C4-2B (cell line): ENCODE data around the gene CBY1.

ENCODE experiments used
- H3K27ac ChIP-seq: fragments of 450-650 bp; 2 replicates; pipeline ENCODE4 v1.5.1; 2017
- ZFX ChIP-seq: fragments of 450-650 bp; IDR thresholded peaks from 2 replicates; pipeline ENCODE4 v1.6.1; 2017
- TF ChIP-seq, protein P1 (sequence below): fragments of 450-650 bp; conservative IDR thresholded peaks from 2 replicates; pipeline ENCODE4 v1.5.1; 2017; ENCODE audit warnings: mild to moderate bottlenecking

CBY1 gene

DNA sequence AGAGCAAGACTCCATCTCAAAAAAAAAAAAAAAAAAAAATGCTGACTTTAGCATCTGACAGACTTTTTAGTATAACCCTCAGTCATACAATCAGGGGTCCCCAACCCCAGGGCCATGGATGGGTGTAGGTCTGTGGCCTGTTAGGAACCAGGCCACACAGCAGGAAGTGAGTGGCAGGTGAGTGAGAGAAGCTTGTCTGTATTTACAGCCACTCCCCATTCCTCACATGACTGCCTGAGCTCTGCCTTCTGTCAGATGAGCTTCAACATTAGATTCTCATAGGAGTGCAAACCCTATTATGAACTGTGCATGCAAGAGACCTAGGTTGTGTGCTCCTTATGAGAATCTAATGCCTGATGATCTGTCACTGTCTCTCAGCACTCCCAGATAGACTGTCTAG is 3.6 kb upstream of the CBY1 start:
- no peak overlapping the region for H3K27ac ChIP-seq
- TF ChIP-seq, protein P1, sequence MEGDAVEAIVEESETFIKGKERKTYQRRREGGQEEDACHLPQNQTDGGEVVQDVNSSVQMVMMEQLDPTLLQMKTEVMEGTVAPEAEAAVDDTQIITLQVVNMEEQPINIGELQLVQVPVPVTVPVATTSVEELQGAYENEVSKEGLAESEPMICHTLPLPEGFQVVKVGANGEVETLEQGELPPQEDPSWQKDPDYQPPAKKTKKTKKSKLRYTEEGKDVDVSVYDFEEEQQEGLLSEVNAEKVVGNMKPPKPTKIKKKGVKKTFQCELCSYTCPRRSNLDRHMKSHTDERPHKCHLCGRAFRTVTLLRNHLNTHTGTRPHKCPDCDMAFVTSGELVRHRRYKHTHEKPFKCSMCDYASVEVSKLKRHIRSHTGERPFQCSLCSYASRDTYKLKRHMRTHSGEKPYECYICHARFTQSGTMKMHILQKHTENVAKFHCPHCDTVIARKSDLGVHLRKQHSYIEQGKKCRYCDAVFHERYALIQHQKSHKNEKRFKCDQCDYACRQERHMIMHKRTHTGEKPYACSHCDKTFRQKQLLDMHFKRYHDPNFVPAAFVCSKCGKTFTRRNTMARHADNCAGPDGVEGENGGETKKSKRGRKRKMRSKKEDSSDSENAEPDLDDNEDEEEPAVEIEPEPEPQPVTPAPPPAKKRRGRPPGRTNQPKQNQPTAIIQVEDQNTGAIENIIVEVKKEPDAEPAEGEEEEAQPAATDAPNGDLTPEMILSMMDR: no peak
- TF ChIP-seq ZFX: no peak

- H3K27ac ChIP-seq: no peak overlapping the region
- TF ChIP-seq, protein P1: no peak
- TF ChIP-seq ZFX: no peak
Measured at GRCh38 chr22:38653741-38654140, 2.7 kb upstream of the CBY1 start.

DNA sequence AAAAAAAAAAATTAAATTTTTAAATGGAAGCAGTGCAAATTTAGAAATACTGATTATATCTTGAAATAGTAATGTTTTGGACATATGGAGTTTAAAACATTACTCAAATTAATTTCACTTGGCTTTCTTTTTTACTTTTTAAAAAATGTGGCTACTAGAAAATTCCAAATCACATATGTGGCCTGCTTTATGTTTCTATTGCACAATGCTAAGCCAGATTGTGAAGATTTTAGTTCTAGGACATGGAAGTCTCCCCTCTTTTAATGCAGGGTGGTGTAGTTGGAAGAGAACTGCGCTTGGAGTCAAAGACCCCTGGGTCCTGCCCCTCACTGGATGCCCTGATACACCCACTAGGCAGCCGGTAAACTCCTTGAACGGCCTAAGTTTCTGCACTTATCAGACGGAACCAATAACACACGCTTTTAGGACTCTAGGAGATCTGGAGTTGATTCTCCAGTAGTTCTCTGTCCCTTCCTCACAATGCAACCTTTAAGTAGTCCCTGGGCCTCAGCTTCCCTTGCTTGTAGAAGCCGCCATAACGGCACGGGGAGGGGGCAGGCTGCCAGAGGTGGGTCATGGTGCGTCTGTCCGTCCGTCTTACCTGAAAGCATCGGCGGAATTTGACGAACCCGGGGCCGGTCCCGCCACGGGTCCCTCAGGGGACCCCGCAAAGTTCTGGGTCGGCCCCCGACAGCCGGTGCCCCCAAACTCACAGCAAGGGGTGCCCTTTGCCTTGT is 751 bp upstream of the CBY1 start:
- H3K27ac ChIP-seq: peak overlapping the region; percentile 87
- TF ChIP-seq ZFX: no peak
- TF ChIP-seq, protein P1: no peak

GRCh38 chr22:38657045-38657909 is 839 bp downstream of the CBY1 start:
- TF ChIP-seq, protein P1: no peak
- TF ChIP-seq ZFX: peak; percentile 23; the same call in 1 of the 2 replicates
- H3K27ac ChIP-seq: peak overlapping the region; percentile 87

DNA sequence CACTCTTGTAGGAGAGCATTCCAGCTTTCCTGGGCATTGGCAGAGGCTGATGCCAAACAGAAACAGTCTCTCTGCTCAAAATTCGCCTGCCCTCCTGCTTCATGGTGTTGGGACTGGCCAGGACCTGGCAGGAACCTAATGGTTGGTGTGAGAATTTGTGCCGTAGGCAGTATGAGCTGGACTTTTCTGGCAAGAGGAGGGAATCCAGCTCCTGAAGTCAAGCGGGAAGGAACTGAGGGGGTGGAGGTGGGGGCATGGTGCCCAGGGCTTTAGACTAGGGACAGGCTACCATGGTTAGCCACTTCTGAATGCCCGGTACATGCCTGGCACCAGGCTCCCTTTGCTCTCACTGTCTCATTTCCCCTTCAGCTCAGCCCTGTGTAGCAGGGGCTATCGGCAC is 18.4 kb downstream of the CBY1 start:
- no peak overlapping the region for H3K27ac ChIP-seq
- no peak for TF ChIP-seq ZFX
- TF ChIP-seq, protein P1: no peak

DNA sequence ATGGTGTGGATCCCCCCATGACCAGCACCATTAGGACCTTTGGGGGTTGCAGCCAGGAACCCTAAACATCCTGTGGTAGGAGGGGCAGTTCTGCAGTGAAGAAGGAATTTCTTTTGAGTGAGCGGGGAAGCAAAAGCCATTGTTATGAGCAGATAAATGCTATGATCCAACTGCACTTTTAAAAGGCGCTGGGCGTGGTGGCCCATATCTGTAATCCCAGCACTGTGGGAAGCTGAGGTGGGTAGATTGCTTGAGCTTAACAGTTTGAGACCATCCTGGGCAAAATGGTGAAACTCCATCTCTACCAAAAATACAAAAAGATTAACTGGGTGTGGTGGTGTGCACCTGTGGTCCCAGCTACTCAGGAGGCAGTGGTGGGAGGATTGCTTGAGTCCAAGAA is 19.4 kb downstream of the CBY1 start:
- TF ChIP-seq ZFX: no peak
- TF ChIP-seq, protein P1: no peak
- no peak overlapping the region for H3K27ac ChIP-seq
